GM19397 (cell line): Measurements from ENCODE around the gene DDX24.

Experiments
- ATAC-seq: cut with Tn5 transposase; IDR thresholded peaks from one replicate; pipeline ENCODE4 v1.9.1; 2021; ENCODE audit warnings: mild to moderate bottlenecking, moderate library complexity; ENCODE audit not compliant: unreplicated experiment

The DDX24 gene

GRCh38 chr14:94036313-94037167, 44.5 kb downstream of the DDX24 start:
- ATAC-seq: peak; percentile 76

- ATAC-seq: no peak
These were observed 46.1 kb downstream of the DDX24 start for GRCh38 chr14:94034886-94035285.

- no peak for ATAC-seq
These were observed 49.1 kb downstream of the DDX24 start for GRCh38 chr14:94031883-94032279.

- ATAC-seq: no peak
These were observed 49.7 kb downstream of the DDX24 start for GRCh38 chr14:94031161-94031882.

- ATAC-seq: no peak
These were observed 50.4 kb downstream of the DDX24 start for GRCh38 chr14:94030571-94030970.

GRCh38 chr14:94029671-94030203, 51.3 kb downstream of the DDX24 start:
- ATAC-seq: no peak

GRCh38 chr14:94029265-94029664, 51.7 kb downstream of the DDX24 start:
- ATAC-seq: no peak

GRCh38 chr14:94028450-94028826, 52.6 kb downstream of the DDX24 start:
- ATAC-seq: no peak

GRCh38 chr14:94027566-94028449, 53.2 kb downstream of the DDX24 start:
- ATAC-seq: no peak

- ATAC-seq: no peak
These were observed 54.0 kb downstream of the DDX24 start for GRCh38 chr14:94026889-94027469.

- peak; percentile 100 for ATAC-seq
These were observed 54.7 kb downstream of the DDX24 start, which contains the start of gene OTUB2 for GRCh38 chr14:94026173-94026888. Gene OTUB2 (plus strand): TSS chr14:94026340. CDS start chr14:94026538, 198 bp downstream.

GRCh38 chr14:94025720-94026119, 55.3 kb downstream of the DDX24 start:
- ATAC-seq: no peak

- no peak for ATAC-seq
These were observed 56.5 kb downstream of the DDX24 start for GRCh38 chr14:94024549-94024948.

GRCh38 chr14:94022532-94023411, 58.2 kb downstream of the DDX24 start:
- no peak for ATAC-seq

GRCh38 chr14:94021416-94022157, 59.4 kb downstream of the DDX24 start:
- no peak for ATAC-seq

GRCh38 chr14:94021001-94021400, 60.0 kb downstream of the DDX24 start:
- no peak for ATAC-seq

- ATAC-seq: no peak
These were observed 60.7 kb downstream of the DDX24 start for GRCh38 chr14:94020267-94020666.

- ATAC-seq: no peak
These were observed 61.7 kb downstream of the DDX24 start for GRCh38 chr14:94019329-94019728.
